ENCODE measurements around the gene SSPN. TPM values are rescaled to one million over a fixed set of nuclear protein-coding genes. Genes with fewer than 3 reads are reported as not detected.
A peak's percentile ranks its signal among the peaks of the same experiment; 100 is the strongest.

SSPN gene
- total RNA-seq, 1 experiment from 2014 or later = 37.1 TPM

DNA sequence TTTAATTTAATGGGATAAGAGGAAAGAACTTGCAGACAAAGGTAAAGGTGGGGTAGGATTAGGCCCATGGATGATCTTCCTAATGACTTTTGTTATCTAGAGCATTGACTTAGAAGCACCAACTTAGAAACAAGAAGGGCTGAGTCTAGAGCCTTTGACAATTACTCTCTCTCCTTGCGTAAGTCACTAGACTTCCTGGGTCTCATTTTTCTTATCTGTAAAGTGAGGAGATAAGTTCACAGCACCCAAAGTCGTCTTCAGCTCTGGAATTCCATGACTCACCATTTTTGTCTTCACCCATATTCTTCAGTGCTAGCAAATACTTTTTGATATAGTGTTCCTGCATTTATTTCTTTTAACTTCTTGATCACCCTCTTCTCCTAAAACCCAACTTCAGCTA lies 75.7 kb downstream of the SSPN start:
- Histone ChIP-seq H3K9me3 (replicated peaks) (no peaks in the 10 kb centered on the region), H3K27ac (peak overlapping the region; percentile 97)
- no peak for DNase-seq (ENCODE audit: low read depth in 1 of 2, low spot score in 2 of 2)

GRCh38 chr12:26271889-26272492 lies 76.6 kb downstream of the SSPN start:
- H3K4me3 ChIP-seq = no peak overlapping the region
- peak; percentile 89 to 93 for DNase-seq (ENCODE audit: low read depth in 1 of 2, low spot score in 2 of 2)
- no peaks in the 10 kb centered on the region for H3K9me3 ChIP-seq (replicated peaks)
- no peaks in the 10 kb centered on the region for H3K27me3 ChIP-seq (replicated peaks)
- peak overlapping the region; percentile 97 for H3K27ac ChIP-seq
- peaks cover 62% of the 10 kb centered on the region for H3K4me1 ChIP-seq (replicated peaks)
- H3K36me3 ChIP-seq = no peaks in the 10 kb centered on the region

More for the DNA sequence above, 75.7 kb downstream of the SSPN start:
- H3K36me3 ChIP-seq = no peaks in the 10 kb centered on the region
- H3K4me3 ChIP-seq = no peak overlapping the region
- H3K4me1 ChIP-seq (replicated peaks) = peaks cover 53% of the 10 kb centered on the region
- no peaks in the 10 kb centered on the region for H3K27me3 ChIP-seq (replicated peaks)

- H3K36me3 ChIP-seq = no peaks in the 10 kb centered on the region
- no peaks in the 10 kb centered on the region for H3K9me3 ChIP-seq (replicated peaks)
- H3K4me1 ChIP-seq (replicated peaks) = peaks cover 71% of the 10 kb centered on the region
- peak in 1 of 2 experiments; percentile 29 for DNase-seq (ENCODE audit: low read depth in 1 of 2, low spot score in 2 of 2)
- H3K27ac ChIP-seq = peak overlapping the region; percentile 97
- no peak overlapping the region for H3K4me3 ChIP-seq
- no peaks in the 10 kb centered on the region for H3K27me3 ChIP-seq (replicated peaks)
These were observed 77.5 kb downstream of the SSPN start for GRCh38 chr12:26272851-26273250.

GRCh38 chr12:26273811-26274210 lies 78.4 kb downstream of the SSPN start:
- H3K9me3 ChIP-seq (replicated peaks) = no peaks in the 10 kb centered on the region
- peaks cover 78% of the 10 kb centered on the region for H3K4me1 ChIP-seq (replicated peaks)
- peak overlapping the region; percentile 97 for H3K27ac ChIP-seq
- no peaks in the 10 kb centered on the region for H3K27me3 ChIP-seq (replicated peaks)
- H3K4me3 ChIP-seq = no peak overlapping the region
- no peaks in the 10 kb centered on the region for H3K36me3 ChIP-seq
- DNase-seq (ENCODE audit: low read depth in 1 of 2, low spot score in 2 of 2) = peak in 1 of 2 experiments; percentile 52

DNA sequence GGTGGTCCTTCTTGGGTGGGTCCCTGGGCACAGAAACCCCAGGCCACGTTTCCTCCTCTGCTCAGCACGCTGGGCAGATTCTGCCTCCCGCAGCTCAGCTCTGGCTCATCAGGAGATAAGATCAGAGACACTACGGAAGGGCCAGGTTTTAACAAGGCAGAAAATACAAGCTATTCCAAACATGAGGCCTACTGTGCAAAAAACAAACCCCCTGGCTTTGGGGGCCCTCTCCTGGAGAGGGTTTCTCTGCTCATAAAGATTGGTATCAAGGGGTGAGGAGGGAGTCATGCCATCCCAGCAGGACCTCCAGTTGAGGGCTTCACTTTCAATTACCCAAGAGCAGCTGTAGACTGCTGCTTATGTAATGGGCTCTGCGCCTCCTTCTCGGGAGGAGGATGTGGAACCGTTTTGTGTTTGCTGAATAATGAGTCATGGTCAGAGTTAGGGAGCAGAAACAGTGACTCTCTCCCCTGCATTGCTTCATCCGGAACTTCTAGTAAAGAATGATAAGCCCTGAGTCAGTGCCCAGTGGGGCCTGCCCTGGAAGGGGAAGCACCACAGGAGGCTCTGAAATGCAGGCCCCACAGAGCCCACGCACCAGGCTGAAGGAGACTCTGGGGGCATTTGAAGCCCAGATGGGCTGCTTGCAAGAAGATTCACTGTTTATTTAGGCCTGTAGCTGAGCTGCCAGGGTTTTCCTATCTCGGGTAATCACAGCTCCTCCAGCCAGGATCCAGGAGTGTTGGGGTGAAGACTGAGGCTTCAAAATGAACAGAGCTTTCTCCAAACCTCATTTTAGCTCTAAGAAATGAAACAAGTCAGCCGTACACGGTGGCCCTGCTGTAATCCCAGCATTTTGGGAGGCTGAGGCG lies 79.3 kb downstream of the SSPN start:
- H3K4me3 ChIP-seq = no peak overlapping the region
- H3K9me3 ChIP-seq (replicated peaks) = no peaks in the 10 kb centered on the region
- H3K36me3 ChIP-seq = no peaks in the 10 kb centered on the region
- DNase-seq (ENCODE audit: low read depth in 1 of 2, low spot score in 2 of 2) = peak; percentile 98 to 99
- H3K27ac ChIP-seq = peak overlapping the region; percentile 97
- H3K4me1 ChIP-seq (replicated peaks) = peaks cover 78% of the 10 kb centered on the region
- no peaks in the 10 kb centered on the region for H3K27me3 ChIP-seq (replicated peaks)

- Histone ChIP-seq H3K4me3 (no peak overlapping the region), H3K27me3 (replicated peaks) (no peaks in the 10 kb centered on the region), H3K27ac (peak overlapping the region; percentile 97), H3K9me3 (replicated peaks) (no peaks in the 10 kb centered on the region), H3K36me3 (no peaks in the 10 kb centered on the region), H3K4me1 (replicated peaks) (peaks cover 78% of the 10 kb centered on the region)
- DNase-seq (ENCODE audit: low read depth in 1 of 2, low spot score in 2 of 2) = peak; percentile 59 to 91
These were observed 80.1 kb downstream of the SSPN start for GRCh38 chr12:26275313-26276131.

DNA sequence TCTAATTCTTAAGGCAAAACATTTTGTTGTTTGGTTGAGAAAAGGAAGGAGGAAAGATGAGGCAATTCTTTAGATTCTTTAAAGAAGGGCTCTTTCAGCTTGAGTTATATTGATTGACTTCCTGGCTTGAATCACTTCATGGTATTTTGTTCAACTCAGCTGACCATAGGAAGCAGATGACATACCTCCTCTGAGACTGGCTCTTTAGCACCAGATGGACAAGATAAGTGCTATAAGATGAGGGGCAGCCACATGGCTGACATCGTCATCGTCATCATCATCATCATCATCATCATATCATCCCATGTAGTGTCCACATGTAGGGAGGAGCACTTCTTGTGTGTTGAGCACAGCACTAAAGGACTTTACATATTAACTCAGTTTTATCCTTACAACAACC lies 81.3 kb downstream of the SSPN start:
- no peak overlapping the region for H3K4me3 ChIP-seq
- peaks cover 67% of the 10 kb centered on the region for H3K4me1 ChIP-seq (replicated peaks)
- no peaks in the 10 kb centered on the region for H3K36me3 ChIP-seq
- no peak for DNase-seq (ENCODE audit: low read depth in 1 of 2, low spot score in 2 of 2)
- H3K27me3 ChIP-seq (replicated peaks) = no peaks in the 10 kb centered on the region
- peak overlapping the region; percentile 97 for H3K27ac ChIP-seq
- no peaks in the 10 kb centered on the region for H3K9me3 ChIP-seq (replicated peaks)

- peaks cover 58% of the 10 kb centered on the region for H3K4me1 ChIP-seq (replicated peaks)
- no peaks in the 10 kb centered on the region for H3K9me3 ChIP-seq (replicated peaks)
- no peak overlapping the region for H3K4me3 ChIP-seq
- no peaks in the 10 kb centered on the region for H3K36me3 ChIP-seq
- no peaks in the 10 kb centered on the region for H3K27me3 ChIP-seq (replicated peaks)
- DNase-seq (ENCODE audit: low read depth in 1 of 2, low spot score in 2 of 2) = peak in 1 of 2 experiments; percentile 58
- H3K27ac ChIP-seq = peak overlapping the region; percentile 50
These were observed 82.3 kb downstream of the SSPN start for GRCh38 chr12:26277506-26278246.

DNA sequence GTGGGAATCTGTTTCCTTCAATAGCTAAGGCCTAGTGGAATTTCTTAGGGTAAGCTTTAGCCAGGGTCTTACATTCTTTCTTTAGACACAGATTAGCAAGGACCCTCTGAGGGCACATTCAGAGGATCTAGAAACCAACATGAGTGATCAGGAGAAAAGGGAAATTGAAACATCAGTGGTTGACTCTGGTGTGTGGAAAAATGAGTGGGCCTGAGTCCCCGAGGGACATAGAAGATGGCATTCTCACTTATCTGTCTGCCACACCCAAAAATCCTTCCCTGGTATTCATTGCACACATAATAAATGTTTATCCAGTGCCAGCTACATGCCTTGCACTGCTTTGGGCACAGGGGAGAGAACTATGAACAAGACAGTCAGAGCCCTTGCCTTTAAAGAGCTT lies 82.9 kb downstream of the SSPN start:
- no peak for DNase-seq (ENCODE audit: low read depth in 1 of 2, low spot score in 2 of 2)
- peak overlapping the region; percentile 50 for H3K27ac ChIP-seq
- no peak overlapping the region for H3K4me3 ChIP-seq

GRCh38 chr12:26278666-26279065 lies 83.3 kb downstream of the SSPN start:
- Histone ChIP-seq H3K27me3 (replicated peaks) (no peaks in the 10 kb centered on the region), H3K9me3 (replicated peaks) (no peaks in the 10 kb centered on the region), H3K4me3 (no peak overlapping the region), H3K27ac (no peak overlapping the region), H3K36me3 (no peaks in the 10 kb centered on the region), H3K4me1 (replicated peaks) (peaks cover 48% of the 10 kb centered on the region)
- DNase-seq (ENCODE audit: low read depth in 1 of 2, low spot score in 2 of 2) = no peak

More for the DNA sequence above, 82.9 kb downstream of the SSPN start:
- peaks cover 52% of the 10 kb centered on the region for H3K4me1 ChIP-seq (replicated peaks)
- H3K9me3 ChIP-seq (replicated peaks) = no peaks in the 10 kb centered on the region
- H3K27me3 ChIP-seq (replicated peaks) = no peaks in the 10 kb centered on the region
- no peaks in the 10 kb centered on the region for H3K36me3 ChIP-seq

DNA sequence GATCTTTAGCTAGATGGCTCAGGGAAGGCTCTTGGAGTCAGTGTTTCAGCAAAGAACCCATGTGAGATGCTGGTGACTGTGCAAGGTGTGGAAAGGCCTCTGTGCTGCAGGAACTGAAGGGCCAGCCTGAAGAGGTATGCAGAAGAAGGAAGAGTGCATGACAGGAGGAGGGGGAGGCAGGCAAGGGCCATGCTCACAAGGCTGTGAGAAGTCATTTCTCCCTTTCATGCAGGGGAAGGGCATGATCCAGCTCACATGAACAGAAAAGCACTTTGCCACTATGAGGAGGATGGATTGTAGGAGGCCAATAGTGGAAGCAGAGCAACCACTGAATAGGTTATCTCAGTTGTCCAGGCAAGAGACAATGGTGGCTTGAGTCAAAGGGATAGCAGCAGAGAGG lies 83.7 kb downstream of the SSPN start:
- H3K4me1 ChIP-seq (replicated peaks) = peaks cover 43% of the 10 kb centered on the region
- no peak overlapping the region for H3K4me3 ChIP-seq
- no peaks in the 10 kb centered on the region for H3K27me3 ChIP-seq (replicated peaks)
- H3K36me3 ChIP-seq = no peaks in the 10 kb centered on the region
- H3K9me3 ChIP-seq (replicated peaks) = no peaks in the 10 kb centered on the region
- no peak overlapping the region for H3K27ac ChIP-seq
- DNase-seq (ENCODE audit: low read depth in 1 of 2, low spot score in 2 of 2) = no peak

DNA sequence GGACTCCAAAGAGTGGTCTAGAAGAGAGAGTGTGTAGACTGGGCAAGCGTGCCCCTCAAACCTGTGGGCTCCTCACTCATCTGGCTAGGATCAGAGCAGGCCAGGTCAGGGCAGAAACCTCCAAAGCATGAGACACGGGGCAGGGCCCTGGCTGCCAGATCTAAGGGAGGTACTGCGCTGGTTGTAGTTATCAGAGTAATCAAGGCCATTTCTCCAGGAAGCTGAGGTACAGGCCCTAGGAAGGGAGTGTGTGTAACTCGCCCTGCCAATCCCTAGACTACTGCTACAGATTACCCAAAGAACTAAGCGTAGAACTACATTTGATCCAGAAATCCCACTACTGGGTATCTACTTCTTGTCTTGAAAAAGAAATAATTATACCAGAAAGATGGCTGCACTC lies 84.5 kb downstream of the SSPN start:
- no peaks in the 10 kb centered on the region for H3K36me3 ChIP-seq
- H3K4me1 ChIP-seq (replicated peaks) = peaks cover 37% of the 10 kb centered on the region
- no peak overlapping the region for H3K4me3 ChIP-seq
- H3K27me3 ChIP-seq (replicated peaks) = no peaks in the 10 kb centered on the region
- H3K9me3 ChIP-seq (replicated peaks) = no peaks in the 10 kb centered on the region
- no peak for DNase-seq (ENCODE audit: low read depth in 1 of 2, low spot score in 2 of 2)
- no peak overlapping the region for H3K27ac ChIP-seq

DNA sequence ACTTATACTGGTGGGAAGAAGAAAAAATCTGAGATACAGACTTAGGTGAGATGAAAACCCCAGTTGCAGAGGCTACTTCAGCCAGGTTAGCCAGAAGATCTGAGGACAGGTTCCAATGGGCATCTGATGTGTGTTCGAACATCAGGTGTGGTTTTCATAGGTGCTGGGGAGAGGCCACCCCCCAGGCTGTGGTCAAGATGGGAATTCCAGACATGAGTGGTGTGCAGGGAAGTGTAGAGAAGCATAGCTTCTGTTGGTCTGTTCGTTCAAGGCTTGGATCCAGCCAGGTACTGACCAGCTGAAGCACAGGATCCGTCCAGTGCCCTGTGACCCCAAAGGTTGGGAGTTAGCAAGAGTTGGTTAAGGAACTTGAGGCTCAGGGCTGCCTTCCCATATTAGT lies 85.5 kb downstream of the SSPN start:
- Histone ChIP-seq H3K4me3 (no peak overlapping the region), H3K36me3 (no peaks in the 10 kb centered on the region), H3K4me1 (replicated peaks) (peaks cover 27% of the 10 kb centered on the region), H3K27ac (no peak overlapping the region), H3K9me3 (replicated peaks) (0 out of 2 replicates have a peak, but pooled peaks cover 2% of the 10 kb centered on the region), H3K27me3 (replicated peaks) (no peaks in the 10 kb centered on the region)
- DNase-seq (ENCODE audit: low read depth in 1 of 2, low spot score in 2 of 2) = no peak
